ENCODE results near the gene TMEM14C. TPM values are rescaled to one million over a fixed set of nuclear protein-coding genes. Genes with fewer than 3 reads are reported as not detected.

The TMEM14C gene
- 273 and 374 TPM in 2 replicates for total RNA-seq (2014; rRNA removed; shearing (Covaris generic); ENCODE audit: low replicate concordance)

DNA sequence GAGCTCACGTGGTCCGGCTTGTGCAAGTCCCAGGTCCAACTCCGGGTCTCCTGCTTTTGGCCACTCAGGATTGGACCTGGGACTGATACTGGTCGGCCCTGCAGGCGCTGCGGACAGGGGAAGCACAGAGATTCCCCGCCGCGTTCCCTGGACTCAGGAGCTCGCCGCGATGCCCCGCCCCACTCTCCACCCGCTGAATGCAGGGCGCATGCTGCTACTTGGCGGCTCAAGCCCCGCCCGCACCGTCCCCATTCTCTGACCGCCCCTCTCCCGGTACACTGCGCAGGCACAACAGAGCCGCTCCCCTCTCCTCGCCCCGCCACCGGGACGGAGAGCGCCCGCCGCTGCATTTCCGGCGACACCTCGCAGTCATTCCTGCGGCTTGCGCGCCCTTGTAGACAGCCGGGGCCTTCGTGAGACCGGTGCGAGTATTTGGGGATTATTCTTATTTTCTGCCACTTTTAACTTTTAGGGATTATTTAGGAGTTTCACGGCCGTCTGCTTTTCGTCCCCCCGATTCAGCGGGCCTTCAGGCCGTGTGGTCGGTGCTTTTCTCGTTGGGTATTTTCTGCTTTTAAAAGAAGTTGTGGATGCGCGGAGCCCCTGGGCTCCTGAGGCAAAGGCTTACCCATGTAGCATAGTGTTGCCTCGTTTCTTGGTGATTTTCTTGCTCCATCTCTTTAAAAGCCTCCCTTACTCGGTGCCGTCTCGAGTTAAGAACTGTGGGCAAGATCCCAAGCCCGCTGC is at the start of gene TMEM14C:
TSS of gene TMEM14C (plus strand) at position 251 of the 747 bp plus-strand sequence. CDS start 1,544 bp downstream, outside the sequence.
- Histone ChIP-seq H3K9me3 (peaks cover 11% of the 10 kb centered on the region), H3K4me3 (peak within 1 kb of the TSS; percentile 81), H3K36me3 (peaks cover 35% of the 10 kb centered on the region), H3K27me3 (no peaks in the 10 kb centered on the region)
- peak; percentile 100 for DNase-seq

DNA sequence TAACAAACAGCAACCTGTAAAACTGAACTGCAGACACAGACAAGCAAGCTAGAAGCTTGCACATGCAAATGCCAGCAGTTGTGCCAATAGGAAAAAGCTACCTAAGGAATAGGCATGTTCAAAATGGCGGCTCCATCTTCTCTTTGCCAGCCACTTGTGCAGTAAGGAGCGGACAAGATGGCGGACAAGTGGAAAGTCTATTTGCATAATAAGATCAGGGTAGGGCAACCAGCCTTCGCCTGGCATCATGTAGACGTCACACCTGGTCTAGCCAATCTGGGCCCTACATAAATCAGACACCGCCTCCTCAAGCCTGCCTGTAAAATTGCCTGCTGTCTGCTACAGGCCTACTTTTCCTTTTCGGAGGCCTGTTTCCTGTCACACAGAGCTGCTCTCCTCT is 46.5 kb upstream of the TMEM14C start:
- H3K9me3 ChIP-seq: peaks cover 2% of the 10 kb centered on the region; the same call in 1 of the 2 replicates
- DNase-seq: no peak
- H3K4me3 ChIP-seq: no peak overlapping the region
- H3K36me3 ChIP-seq: no peaks in the 10 kb centered on the region
- peaks cover 10% of the 10 kb centered on the region for H3K27me3 ChIP-seq

DNA sequence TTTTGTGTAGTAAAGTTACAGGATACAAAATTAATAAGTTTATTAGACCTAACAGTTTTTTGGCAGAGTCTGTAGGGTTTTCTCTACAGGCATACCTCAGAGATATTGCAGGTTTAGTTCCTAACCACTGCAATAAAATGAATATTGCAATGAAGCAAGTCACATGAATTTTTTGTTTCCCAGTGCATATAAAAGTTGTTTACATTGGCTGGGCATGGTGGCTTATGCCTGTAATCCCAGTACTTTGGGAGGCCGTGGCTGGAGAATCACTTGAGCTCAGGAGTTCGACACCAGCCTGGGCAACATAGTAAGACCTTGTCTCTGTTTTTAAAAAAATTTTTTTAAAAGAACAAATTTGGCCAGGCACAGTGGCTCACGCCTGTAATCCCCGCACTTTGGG is 44.4 kb upstream of the TMEM14C start:
- H3K36me3 ChIP-seq: no peaks in the 10 kb centered on the region
- no peak overlapping the region for H3K4me3 ChIP-seq
- H3K27me3 ChIP-seq: peaks cover 5% of the 10 kb centered on the region
- no peak for DNase-seq
- no peaks in the 10 kb centered on the region; the same call in 1 of the 2 replicates for H3K9me3 ChIP-seq

DNA sequence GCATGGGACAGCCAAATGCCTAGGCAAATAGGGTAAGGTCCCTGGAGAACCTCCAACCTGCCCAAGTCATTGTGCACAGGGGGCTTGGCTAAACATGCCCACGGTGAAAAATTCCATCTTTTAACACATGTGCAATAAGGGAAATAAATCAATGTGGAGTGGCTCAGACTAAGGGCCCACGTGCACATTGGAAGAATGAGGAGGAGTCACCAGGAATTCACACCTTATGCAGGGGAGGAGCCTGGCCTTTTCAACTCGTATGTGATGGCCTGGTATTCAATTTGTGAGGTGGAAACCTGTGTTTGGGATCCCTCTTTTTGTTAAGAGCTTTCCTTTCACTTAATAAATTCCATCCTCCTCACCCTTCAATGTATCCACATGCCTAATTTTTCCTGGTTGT is 41.1 kb upstream of the TMEM14C start:
- Histone ChIP-seq H3K9me3 (no peaks in the 10 kb centered on the region), H3K4me3 (no peak overlapping the region), H3K27me3 (peaks cover 25% of the 10 kb centered on the region), H3K36me3 (no peaks in the 10 kb centered on the region)
- no peak for DNase-seq

DNA sequence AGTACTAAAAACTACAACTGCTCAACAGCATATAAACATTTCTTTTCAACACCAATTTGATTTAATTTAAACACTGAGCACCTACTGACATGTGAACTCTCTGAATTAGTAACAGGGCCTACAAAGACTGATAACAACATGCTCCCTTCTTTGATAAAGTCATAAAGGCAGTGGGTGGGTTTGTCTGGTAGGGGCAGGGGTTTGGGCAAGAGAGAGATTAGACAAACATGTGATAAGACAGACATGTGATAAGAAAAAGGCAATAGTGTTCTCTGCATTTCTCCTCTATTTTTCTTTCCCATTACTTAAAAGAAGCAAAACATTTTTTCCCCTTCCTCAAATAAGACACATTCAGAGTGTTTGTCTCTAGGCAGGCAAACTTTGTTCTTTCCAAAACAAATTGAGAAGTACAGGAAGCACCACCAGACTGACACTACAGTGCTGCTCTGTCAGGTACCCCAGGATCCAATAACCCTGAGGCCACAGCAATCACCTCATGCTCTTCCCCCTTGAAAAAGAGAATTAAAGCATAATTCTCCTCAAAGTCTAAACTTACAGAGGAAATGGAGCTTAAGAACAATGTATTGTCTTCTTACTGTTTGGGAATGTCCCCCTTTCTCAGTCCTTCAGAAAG is 40.4 kb upstream of the TMEM14C start:
- Histone ChIP-seq H3K27me3 (peaks cover 31% of the 10 kb centered on the region), H3K9me3 (no peaks in the 10 kb centered on the region), H3K4me3 (no peak overlapping the region), H3K36me3 (no peaks in the 10 kb centered on the region)
- no peak for DNase-seq

DNA sequence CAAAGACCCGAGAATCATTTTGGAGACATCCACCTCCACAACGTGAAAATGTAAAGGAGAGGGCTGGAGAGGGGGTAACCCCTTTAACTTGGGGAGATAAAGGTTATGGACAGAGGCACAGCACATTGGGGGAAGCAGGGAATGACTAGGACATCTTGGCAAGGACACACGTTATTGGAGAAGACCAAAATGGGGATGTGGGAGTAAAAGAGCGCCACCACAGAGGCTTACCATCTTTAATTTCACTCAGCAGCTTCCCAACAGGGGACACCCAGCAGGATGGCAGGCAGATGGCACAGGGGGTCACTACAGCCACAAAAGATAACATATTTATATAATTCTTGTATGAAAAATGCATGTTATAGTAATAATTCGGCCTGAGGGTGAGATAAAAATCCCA is 38.3 kb upstream of the TMEM14C start:
- Histone ChIP-seq H3K27me3 (peaks cover 39% of the 10 kb centered on the region), H3K36me3 (no peaks in the 10 kb centered on the region), H3K4me3 (no peak overlapping the region), H3K9me3 (no peaks in the 10 kb centered on the region)
- DNase-seq: no peak

DNA sequence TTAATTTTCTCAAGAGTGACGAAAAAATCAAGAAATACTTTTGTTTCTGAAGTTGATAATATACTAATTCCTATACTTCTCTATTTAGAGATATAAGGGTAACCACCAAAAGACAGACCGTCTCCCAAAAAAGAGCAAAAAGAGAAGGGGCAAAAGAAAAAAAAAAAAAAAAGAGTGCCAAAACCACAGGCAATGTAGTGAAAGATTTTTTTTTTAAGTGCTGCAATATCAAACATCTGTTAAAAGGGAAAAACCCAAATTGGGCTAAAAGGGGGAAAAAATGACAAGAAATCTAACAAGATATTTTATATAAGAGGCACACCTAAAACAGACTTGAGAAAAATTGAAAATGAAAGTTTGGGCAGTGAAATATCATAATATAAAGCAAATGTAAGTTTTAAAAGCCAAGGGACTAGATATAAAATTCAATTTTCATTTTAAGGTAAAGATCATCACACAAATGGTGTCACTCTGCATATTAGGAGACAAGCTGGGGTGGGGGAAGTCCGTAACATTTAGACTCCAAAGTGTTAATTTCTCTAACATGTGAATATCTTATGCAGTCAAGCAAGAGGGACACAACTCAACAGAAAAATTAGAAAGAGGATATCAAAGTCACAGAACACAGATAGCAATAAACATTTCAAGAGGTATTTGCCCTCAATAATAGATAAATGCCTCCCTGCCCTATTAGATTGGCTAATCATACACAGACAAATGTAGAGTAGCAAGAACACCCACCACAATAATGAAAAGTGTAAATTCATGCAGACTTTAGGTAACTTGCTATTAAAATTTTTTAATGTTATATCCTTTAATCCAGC is 37.6 kb upstream of the TMEM14C start:
- no peaks in the 10 kb centered on the region for H3K36me3 ChIP-seq
- no peak for DNase-seq
- no peaks in the 10 kb centered on the region for H3K9me3 ChIP-seq
- H3K4me3 ChIP-seq: no peak overlapping the region
- H3K27me3 ChIP-seq: peaks cover 39% of the 10 kb centered on the region

DNA sequence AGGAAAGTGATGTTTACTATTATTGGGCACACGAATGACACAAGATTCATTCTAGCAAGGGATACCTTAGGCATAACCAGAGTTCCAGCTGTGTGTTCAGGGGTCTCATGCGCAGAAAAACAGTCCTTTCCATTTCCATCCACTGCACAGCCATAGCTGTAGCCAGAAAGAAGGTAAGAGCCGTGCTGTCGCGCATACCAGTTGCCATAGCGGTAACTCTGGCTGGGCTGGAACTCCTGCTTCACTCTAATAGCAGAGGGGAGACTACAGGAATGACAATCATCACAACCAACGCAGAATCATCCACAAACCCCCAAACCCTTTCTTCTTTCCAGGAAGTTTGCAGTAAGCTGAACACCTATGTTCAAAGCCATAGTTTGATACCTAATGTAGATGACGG is 36.0 kb upstream of the TMEM14C start:
- Histone ChIP-seq H3K36me3 (no peaks in the 10 kb centered on the region), H3K9me3 (no peaks in the 10 kb centered on the region), H3K4me3 (no peak overlapping the region), H3K27me3 (peaks cover 39% of the 10 kb centered on the region)
- DNase-seq: no peak

DNA sequence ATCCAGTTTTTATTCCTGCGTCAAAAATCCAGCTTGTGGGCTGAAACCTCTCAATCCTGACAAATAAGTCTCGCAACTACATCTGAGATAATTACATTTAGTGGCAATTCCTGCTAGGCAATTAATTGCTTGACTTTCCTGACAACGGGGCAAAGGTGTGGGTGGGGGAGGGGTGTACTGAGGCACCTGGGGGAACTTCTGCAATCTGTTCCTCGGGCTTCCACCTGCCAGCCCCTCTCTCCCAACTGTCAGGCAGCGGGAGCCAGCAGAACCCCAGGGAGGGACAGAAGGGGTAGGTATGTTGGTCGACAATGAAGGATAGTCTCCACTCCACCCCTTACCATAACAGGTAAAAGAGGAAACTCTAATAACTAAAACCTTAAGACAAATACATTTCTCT is 35.3 kb upstream of the TMEM14C start:
- no peaks in the 10 kb centered on the region for H3K36me3 ChIP-seq
- peaks cover 39% of the 10 kb centered on the region for H3K27me3 ChIP-seq
- no peaks in the 10 kb centered on the region for H3K9me3 ChIP-seq
- H3K4me3 ChIP-seq: no peak overlapping the region
- no peak for DNase-seq

DNA sequence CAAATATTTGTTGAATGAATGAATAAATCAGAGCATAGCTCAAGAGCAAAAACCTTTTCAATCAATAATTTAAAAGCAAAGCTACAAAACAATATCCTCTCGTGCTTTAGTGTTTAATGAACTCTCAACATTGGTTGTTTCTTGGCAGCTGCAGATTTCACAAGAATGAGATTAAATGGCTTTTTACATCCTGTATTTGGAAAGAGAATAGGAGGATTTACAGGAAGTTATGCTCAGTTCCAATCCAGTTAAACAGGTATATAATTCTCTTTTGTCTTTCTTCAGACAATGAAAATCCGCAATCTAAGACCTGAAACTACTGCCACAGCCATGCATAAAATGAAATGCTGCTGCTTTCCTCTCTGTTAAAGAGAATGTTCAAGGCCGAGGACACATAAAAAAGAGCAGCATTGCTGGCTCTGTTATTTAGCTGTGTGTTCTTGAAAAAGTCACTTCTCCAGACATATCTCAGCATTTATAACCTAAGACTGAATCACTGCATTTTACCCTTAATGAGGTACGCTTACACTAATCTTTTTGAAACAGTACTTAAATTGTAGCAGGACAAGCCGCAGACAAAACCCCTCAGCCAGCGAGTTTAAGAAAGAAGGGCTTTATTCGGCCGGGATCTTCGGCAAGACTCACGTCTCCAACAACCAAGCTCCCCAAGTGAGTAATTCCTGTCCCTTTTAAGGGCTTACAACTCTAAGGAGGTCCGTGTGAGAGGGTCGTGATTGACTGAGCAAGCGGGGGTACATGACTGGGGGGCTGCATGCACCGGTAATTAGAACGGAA is 32.0 kb upstream of the TMEM14C start:
- Histone ChIP-seq H3K9me3 (no peaks in the 10 kb centered on the region), H3K27me3 (peaks cover 23% of the 10 kb centered on the region), H3K4me3 (no peak overlapping the region), H3K36me3 (peaks cover 3% of the 10 kb centered on the region; the same call in 1 of the 2 replicates)
- DNase-seq: no peak

DNA sequence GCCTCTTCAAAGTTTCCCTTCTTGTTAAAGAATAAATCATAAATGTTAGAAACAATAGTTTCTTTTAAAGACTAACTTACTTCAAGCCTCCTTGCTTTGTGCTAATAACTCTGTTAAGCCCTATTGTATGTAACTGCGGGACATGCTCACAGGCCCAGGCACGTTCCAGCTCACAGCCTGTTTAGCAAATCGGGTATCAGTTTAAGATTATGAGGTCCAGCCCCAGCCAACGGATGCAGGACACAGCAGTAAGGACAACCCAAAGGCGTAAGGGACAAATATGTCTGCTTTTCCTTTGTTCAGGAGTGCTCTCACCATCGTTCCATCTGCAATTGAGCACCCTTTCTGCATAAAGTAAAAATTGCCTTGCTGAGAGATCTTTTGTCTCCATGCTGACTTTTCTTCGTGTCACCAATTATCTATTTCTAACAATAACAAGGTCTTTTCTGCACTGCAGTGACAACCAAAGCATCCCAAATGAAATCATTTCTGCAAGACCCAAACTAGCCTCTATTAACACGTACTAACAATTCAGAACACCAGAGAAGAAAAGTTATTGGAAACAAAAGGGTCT is 29.8 kb upstream of the TMEM14C start:
- peaks cover 24% of the 10 kb centered on the region for H3K36me3 ChIP-seq
- H3K4me3 ChIP-seq: peak overlapping the region; percentile 89
- no peak for DNase-seq
- H3K9me3 ChIP-seq: no peaks in the 10 kb centered on the region
- peaks cover 4% of the 10 kb centered on the region; the same call in 1 of the 2 replicates for H3K27me3 ChIP-seq

DNA sequence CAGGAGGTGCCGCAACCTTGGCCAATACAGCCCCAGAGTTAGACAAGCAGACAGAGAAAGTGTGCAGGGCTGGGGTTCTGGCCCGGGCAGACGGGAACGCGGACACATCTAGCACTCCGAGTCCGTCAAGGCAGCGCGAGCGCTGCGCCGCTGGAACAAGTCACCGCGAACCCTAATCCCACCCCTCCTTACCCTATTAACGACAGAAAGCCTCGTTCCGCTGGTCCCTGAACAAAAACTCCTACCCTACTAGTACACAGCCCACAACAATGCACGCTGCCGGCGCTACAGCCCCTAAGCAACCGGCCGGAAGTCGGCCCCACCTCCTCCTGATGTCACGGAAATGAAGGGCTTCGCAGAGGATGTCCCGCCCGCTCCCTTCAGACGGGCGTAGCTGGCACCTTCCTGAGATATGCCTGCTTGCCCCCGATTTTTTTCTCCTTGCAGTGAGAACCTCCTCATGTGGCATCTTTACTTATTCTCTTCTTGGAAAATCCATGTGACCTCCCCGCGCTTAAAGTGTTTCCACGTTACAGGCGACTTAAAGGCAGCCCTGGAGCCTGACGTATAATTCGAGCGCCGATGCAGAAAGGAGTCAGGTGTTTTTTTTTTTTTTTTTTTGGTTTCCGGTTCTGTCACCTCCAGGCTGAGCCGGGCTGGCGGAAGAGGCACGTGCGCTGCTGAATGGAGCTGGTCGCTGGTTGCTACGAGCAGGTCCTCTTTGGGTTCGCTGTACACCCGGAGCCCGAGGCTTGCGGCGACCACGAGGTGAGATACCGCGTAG is 28.4 kb upstream of the TMEM14C start, which contains the start of the genes C6orf52 and PAK1IP1:
TSS of gene C6orf52 (minus strand) at position 315 of the 784 bp plus-strand sequence. CDS start 7,066 bp downstream, outside the sequence.
TSS of gene PAK1IP1 (plus strand) at position 671 of the 784 bp plus-strand sequence. CDS start at position 685, 14 bp downstream.
- H3K36me3 ChIP-seq: peaks cover 35% of the 10 kb centered on the region
- no peaks in the 10 kb centered on the region for H3K9me3 ChIP-seq
- no peaks in the 10 kb centered on the region for H3K27me3 ChIP-seq
- H3K4me3 ChIP-seq: peak within 1 kb of the TSS; percentile 89
- peak; percentile 99 for DNase-seq

DNA sequence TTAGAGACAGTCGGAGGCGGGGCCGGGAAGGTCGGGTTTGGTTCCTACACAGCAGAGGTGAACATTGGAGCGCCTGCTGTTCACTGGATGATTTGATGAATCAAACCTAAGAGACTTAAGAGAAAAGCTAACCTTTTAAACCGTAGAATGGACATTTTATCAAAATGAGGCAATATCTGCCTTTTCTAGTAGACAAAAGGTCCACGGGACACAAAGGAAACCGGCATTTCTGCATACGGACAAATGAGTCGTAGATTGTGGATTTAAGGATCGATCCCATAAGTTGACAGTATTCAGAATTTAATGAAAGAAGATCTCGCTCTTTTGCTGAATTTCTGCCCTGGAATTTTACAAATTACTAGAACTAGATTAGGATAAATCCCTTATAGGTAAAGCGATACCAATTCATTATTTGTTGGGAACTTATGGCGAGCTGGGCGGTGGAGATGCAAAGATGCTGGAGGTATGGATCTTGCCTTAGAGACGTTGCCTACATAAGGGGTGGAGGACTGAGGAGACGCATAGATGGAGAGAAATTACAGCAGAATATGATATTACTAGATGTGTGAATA is 27.7 kb upstream of the TMEM14C start:
- no peaks in the 10 kb centered on the region for H3K27me3 ChIP-seq
- no peak for DNase-seq
- H3K4me3 ChIP-seq: peak overlapping the region; percentile 89
- peaks cover 42% of the 10 kb centered on the region for H3K36me3 ChIP-seq
- no peaks in the 10 kb centered on the region for H3K9me3 ChIP-seq

DNA sequence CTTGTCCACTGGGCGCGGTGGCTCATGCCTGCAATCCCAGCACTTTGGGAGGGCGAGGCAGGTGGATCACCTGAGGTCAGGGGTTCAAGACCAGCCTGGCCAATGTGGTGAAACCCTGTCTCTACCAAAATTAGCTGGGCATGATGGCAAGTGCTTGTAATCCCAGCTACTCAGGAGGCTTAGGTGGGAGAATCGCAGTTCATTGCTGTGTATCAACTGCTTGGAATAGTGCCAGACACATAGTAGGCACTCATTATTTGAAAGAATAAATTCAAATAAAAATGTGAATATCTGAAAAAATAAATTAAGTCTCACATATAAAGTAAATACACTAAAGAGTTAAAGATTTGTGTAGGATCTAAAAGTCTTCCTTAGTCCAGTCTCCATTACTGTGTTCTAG is 26.2 kb upstream of the TMEM14C start:
- peaks cover 57% of the 10 kb centered on the region for H3K36me3 ChIP-seq
- H3K27me3 ChIP-seq: no peaks in the 10 kb centered on the region
- H3K4me3 ChIP-seq: peak overlapping the region; percentile 89
- no peak for DNase-seq
- no peaks in the 10 kb centered on the region for H3K9me3 ChIP-seq

DNA sequence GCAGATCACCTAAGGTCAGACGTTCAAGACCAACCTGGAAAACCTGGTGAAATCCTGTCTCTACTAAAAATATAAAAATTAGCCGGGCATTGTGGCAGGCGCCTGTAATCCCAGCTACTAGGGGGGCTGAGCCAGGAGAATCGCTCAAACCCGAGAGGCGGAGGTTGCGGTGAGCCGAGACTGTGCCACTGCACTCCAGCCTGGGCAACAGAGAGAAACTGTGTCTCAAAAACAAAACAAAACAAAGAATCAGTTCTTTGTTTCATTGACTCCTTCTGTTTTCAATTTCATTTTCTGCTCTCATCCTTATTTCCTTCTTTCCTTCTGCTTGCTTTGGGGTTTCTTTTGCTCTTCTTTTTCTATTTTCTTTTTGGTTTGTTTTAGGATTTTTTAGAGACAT is 8.9 kb upstream of the TMEM14C start:
- Histone ChIP-seq H3K4me3 (no peak overlapping the region), H3K27me3 (no peaks in the 10 kb centered on the region), H3K9me3 (peaks cover 4% of the 10 kb centered on the region; the same call in 1 of the 2 replicates), H3K36me3 (peaks cover 19% of the 10 kb centered on the region)
- no peak for DNase-seq

Data from MG63 (cell line).